ENCODE measurements around the gene TMEM115. TPM values are rescaled to one million over a fixed set of nuclear protein-coding genes. Genes with fewer than 3 reads are reported as not detected.

The TMEM115 gene
- polyA plus RNA-seq, 6 donors from 2014 or later: 24.5 to 34.1 (median 31.6) TPM

DNA sequence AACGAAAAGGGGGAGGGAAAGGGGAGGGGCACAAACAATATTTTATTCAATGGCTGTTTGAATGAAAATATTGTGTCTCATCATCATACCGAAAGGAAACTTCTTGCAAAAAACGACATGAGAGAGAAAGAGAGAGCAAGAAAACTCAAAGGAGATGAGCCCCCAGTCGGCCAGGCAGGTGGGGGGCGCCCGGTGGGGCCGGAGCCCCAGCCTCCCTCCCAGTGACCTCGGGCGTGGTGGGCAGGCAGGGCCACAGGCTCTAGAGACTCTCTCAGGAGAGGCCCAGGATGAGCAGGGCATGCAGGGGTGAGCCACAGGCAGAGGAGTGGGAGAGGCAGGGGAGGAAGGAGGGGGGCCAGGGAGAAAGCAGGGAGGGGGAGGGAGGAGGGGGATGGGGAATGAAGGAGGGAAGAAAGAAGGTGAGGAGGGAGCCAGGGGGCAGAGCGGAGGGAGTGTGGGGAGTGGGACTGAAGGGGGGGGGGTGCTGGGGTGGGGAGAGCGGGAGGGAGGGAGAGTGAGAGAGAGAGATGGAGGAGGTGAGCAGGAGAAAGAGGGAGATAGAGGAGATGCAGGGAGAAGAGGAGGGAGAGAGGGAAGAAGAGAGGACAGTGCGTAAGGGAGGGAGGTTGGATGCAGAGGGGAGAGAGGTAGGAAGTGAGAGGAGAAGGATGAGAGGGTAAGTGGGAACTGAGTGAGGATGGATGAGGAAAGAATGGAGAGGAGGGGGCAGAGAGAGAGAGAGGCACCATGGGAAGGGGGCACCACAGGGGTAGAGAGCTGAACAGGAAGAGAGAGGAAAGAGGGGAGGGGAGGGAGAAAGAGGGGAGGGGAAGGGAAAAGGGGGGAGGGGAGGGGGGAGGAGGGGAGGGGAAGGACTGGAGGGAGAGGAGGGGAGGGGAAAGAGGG, 14.1 kb upstream of the TMEM115 start:
- peak overlapping the region in 2 of 6 donors; percentile 46 to 53 for H3K27ac Mint-ChIP-seq
- no peaks in the 10 kb centered on the region for H3K9me3 Mint-ChIP-seq
- no peaks in the 10 kb centered on the region for H3K36me3 Mint-ChIP-seq
- peaks cover 4 to 35% (median 28%) of the 10 kb centered on the region in 3 donors for H3K27me3 Mint-ChIP-seq
- H3K4me3 Mint-ChIP-seq: peak overlapping the region in 1 of 8 donors; percentile 8
- H3K4me1 Mint-ChIP-seq: peaks cover 0 to 11% (median 11%) of the 10 kb centered on the region in 3 donors
- no peak for DNase-seq
- ATAC-seq (ENCODE audit: low read depth in 2 of 2): no peak

DNA sequence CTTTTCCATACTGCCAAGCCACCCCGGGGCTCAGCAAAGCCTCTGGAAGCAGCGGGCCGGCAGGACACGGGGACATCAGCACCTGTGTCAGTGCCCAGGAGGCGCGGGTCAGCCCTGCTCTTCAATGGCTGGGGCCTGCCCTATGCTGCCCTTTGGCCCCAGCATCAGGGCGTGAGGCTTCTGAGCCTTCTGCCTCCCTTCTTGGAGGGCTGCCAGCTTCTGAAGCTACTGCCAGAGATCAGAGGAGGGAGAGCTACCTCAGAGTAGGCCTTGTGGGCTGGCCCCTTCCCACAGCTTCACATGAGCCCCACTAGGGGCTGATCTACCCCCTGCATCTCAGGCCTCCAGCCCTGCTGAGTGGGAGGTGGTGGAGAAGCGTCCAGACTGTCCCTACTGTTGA, 13.0 kb upstream of the TMEM115 start:
- no peak overlapping the region for H3K27ac Mint-ChIP-seq
- no peaks in the 10 kb centered on the region for H3K36me3 Mint-ChIP-seq
- no peak overlapping the region for H3K4me3 Mint-ChIP-seq
- H3K9me3 Mint-ChIP-seq: no peaks in the 10 kb centered on the region
- peaks cover 1 to 11% (median 11%) of the 10 kb centered on the region in 3 donors for H3K4me1 Mint-ChIP-seq
- ATAC-seq (ENCODE audit: low read depth in 2 of 2) (no peak), DNase-seq (no peak)
- H3K27me3 Mint-ChIP-seq: peaks cover 4 to 30% (median 24%) of the 10 kb centered on the region in 3 donors

GRCh38 chr3:50371133-50371685, 11.9 kb upstream of the TMEM115 start:
- Mint-ChIP-seq H3K36me3 (no peaks in the 10 kb centered on the region), H3K9me3 (no peaks in the 10 kb centered on the region), H3K27me3 (peaks cover 4 to 30% (median 24%) of the 10 kb centered on the region in 3 donors), H3K4me1 (peaks cover 4 to 16% (median 11%) of the 10 kb centered on the region in 3 donors), H3K4me3 (no peak overlapping the region), H3K27ac (peak overlapping the region in 1 of 6 donors; percentile 32)
- ATAC-seq (ENCODE audit: low read depth in 2 of 2): no peak
- DNase-seq: no peak

- Mint-ChIP-seq H3K27ac (no peak overlapping the region), H3K36me3 (no peaks in the 10 kb centered on the region), H3K4me3 (peak overlapping the region in 1 of 8 donors; percentile 43), H3K4me1 (peaks cover 10 to 21% (median 16%) of the 10 kb centered on the region in 3 donors), H3K9me3 (no peaks in the 10 kb centered on the region), H3K27me3 (peaks cover 4 to 30% (median 24%) of the 10 kb centered on the region in 3 donors)
- no peak for DNase-seq
- no peak for ATAC-seq (ENCODE audit: low read depth in 2 of 2)
Observed at GRCh38 chr3:50370594-50370993, 11.3 kb upstream of the TMEM115 start.

GRCh38 chr3:50369012-50369670, 9.8 kb upstream of the TMEM115 start:
- no peak for ATAC-seq (ENCODE audit: low read depth in 2 of 2)
- H3K4me1 Mint-ChIP-seq: peaks cover 19 to 30% (median 26%) of the 10 kb centered on the region in 3 donors
- no peaks in the 10 kb centered on the region for H3K36me3 Mint-ChIP-seq
- peak overlapping the region in 1 of 6 donors; percentile 34 for H3K27ac Mint-ChIP-seq
- H3K9me3 Mint-ChIP-seq: no peaks in the 10 kb centered on the region
- peaks cover 4 to 30% (median 24%) of the 10 kb centered on the region in 3 donors for H3K27me3 Mint-ChIP-seq
- DNase-seq: no peak
- H3K4me3 Mint-ChIP-seq: peak overlapping the region in 3 of 8 donors; percentile 16 to 66 (median 66)

- no peaks in the 10 kb centered on the region for H3K36me3 Mint-ChIP-seq
- ATAC-seq (ENCODE audit: low read depth in 2 of 2) (no peak), DNase-seq (no peak)
Observed at GRCh38 chr3:50365842-50366220, 6.5 kb upstream of the TMEM115 start.

DNA sequence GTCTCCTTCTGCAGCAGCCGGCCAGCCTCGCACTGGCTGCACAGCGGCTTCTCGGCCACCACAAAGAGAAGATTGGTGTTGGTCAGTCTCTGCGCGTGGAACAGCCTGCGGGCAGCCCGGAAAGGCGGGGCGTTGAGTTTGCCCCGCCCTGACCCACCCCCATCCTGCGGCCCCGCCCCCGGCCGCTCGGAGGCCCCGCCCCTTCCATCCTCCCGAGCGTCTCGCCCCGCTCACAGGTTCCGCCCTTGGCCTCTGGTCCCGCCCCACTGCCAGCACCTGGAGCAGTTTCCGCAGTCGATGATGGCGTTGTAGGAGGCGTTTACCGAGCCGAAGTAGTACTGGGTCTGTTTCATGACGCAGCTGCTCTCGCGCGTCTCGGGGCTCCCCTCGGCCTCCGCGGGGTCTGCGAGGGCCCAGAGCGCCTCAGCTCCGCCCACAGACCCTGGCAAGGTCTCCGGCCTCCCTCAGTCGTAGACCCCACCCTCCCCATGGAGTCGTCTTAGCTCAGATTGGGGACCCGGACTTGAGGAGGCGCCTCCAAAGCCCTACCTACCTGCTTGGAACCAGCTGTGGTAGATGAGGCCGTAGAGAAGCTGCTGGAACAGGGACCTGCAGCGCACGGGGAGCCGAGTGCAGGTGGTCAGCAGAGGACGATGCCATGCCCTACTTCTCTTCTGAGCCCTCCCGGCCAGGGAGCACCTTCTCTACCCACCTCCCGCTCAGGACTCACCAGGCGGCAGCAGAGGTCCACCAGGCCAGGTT, 5.9 kb upstream of the TMEM115 start:
- Mint-ChIP-seq H3K4me1 (peaks cover 23 to 26% (median 23%) of the 10 kb centered on the region in 3 donors), H3K9me3 (no peaks in the 10 kb centered on the region), H3K27me3 (no peaks in the 10 kb centered on the region), H3K4me3 (peak overlapping the region; percentile 88 to 95 (median 92)), H3K36me3 (no peaks in the 10 kb centered on the region), H3K27ac (peak overlapping the region; percentile 91 to 96 (median 95))
- peak; percentile 97 for ATAC-seq (ENCODE audit: low read depth in 2 of 2)
- DNase-seq: peak; percentile 91

More at GRCh38 chr3:50365842-50366220, 6.5 kb upstream of the TMEM115 start:
- H3K27me3 Mint-ChIP-seq: peaks cover 0 to 3% (median 3%) of the 10 kb centered on the region in 3 donors
- no peaks in the 10 kb centered on the region for H3K9me3 Mint-ChIP-seq
- H3K4me1 Mint-ChIP-seq: peaks cover 22 to 26% (median 23%) of the 10 kb centered on the region in 3 donors
- peak overlapping the region; percentile 91 to 96 (median 95) for H3K27ac Mint-ChIP-seq
- H3K4me3 Mint-ChIP-seq: peak overlapping the region; percentile 88 to 95 (median 92)

GRCh38 chr3:50364573-50365079, 5.3 kb upstream of the TMEM115 start:
- Mint-ChIP-seq H3K27ac (peak overlapping the region in 1 of 6 donors; percentile 91), H3K36me3 (no peaks in the 10 kb centered on the region), H3K27me3 (no peaks in the 10 kb centered on the region), H3K4me3 (peak overlapping the region; percentile 86 to 95 (median 90)), H3K4me1 (peaks cover 24 to 30% (median 27%) of the 10 kb centered on the region in 3 donors), H3K9me3 (no peaks in the 10 kb centered on the region)
- peak; percentile 29 for DNase-seq
- peak; percentile 7 to 8 for ATAC-seq (ENCODE audit: low read depth in 2 of 2)

DNA sequence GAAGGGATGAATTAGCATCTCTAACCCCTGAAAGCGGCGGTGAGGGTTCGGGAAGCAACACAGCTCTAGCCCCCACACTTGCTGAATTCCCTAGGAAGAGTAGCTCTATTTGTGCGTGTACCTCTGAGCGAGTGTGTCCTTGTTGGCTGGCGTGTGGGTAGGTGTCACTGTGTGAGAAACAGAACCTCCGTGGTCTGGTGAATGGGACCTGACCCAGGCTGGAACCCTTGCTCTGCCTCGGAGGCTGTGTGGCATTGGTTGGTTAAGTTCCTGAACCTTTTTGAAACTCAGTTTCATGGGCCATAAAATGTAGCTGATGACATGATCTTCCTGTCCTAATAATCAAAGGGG, 414 bp upstream of the TMEM115 start:
- Mint-ChIP-seq H3K36me3 (no peaks in the 10 kb centered on the region), H3K9me3 (no peaks in the 10 kb centered on the region), H3K4me1 (peaks cover 29 to 54% (median 49%) of the 10 kb centered on the region in 3 donors), H3K27ac (peak overlapping the region; percentile 69 to 97 (median 96)), H3K4me3 (peak overlapping the region; percentile 95 to 98 (median 97)), H3K27me3 (no peaks in the 10 kb centered on the region)
- DNase-seq (no peak), ATAC-seq (ENCODE audit: low read depth in 2 of 2) (peak; percentile 3 to 4)

GRCh38 chr3:50358355-50358910, 888 bp downstream of the TMEM115 start:
- Mint-ChIP-seq H3K27ac (peak overlapping the region; percentile 38 to 96 (median 84)), H3K4me1 (peaks cover 30 to 48% (median 46%) of the 10 kb centered on the region in 3 donors)

DNA sequence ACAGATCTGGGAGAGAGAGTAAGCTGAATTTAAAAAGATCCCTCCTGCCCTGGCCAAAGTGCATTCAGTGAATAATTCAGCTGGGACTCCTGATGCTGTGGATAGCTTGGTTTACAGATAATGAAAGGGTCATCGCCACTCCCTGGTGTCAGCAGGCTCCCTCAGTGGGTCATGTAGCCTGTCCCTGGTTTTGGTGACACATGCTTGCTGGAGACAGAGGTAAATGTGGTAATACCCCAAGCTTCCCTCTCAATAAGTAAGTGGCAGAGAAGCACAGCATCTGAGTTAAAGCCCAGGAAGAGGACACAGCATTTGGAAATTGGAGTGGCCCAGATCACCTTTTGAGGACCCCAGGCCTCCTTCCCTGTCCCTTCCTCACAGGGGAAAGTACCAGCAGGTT, 1.8 kb downstream of the TMEM115 start:
- no peak for DNase-seq
- Mint-ChIP-seq H3K4me1 (peaks cover 27 to 49% (median 41%) of the 10 kb centered on the region in 3 donors), H3K36me3 (peaks cover 0 to 7% of the 10 kb centered on the region in 2 donors), H3K4me3 (peak overlapping the region; percentile 60 to 98 (median 94)), H3K27ac (peak overlapping the region in 2 of 6 donors; percentile 26 to 36), H3K9me3 (no peaks in the 10 kb centered on the region), H3K27me3 (no peaks in the 10 kb centered on the region)
- no peak for ATAC-seq (ENCODE audit: low read depth in 2 of 2)

More at GRCh38 chr3:50358355-50358910, 888 bp downstream of the TMEM115 start:
- Mint-ChIP-seq H3K36me3 (peaks cover 0 to 7% of the 10 kb centered on the region in 2 donors), H3K27me3 (no peaks in the 10 kb centered on the region), H3K9me3 (no peaks in the 10 kb centered on the region), H3K4me3 (peak overlapping the region; percentile 87 to 98 (median 97))
- DNase-seq (no peak), ATAC-seq (ENCODE audit: low read depth in 2 of 2) (no peak)

DNA sequence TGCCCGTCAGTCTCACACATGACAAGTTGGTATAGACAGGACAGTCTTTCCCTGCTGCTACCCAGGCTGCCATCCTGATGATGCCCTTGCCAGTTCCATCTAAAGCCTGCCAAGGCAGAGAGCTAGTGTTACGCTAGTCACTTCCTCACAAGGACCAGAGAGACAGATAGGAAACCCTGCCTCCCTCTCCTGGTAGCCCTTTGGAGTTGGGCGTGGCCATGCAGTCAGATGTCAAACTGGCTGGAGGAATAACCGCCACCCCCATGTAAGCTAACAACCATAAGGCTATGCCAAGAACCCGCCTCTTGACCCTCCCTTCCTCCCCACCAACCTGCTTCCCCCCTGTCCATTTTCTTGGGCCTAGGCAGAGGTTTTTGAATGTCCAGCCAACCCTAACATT, 2.8 kb downstream of the TMEM115 start:
- H3K4me3 Mint-ChIP-seq: peak overlapping the region in 4 of 8 donors; percentile 74 to 94 (median 81)
- H3K27me3 Mint-ChIP-seq: no peaks in the 10 kb centered on the region
- peaks cover 0 to 7% of the 10 kb centered on the region in 2 donors for H3K36me3 Mint-ChIP-seq
- DNase-seq (no peak), ATAC-seq (ENCODE audit: low read depth in 2 of 2) (no peak)
- H3K4me1 Mint-ChIP-seq: peaks cover 27 to 54% (median 47%) of the 10 kb centered on the region in 3 donors
- H3K27ac Mint-ChIP-seq: peak overlapping the region in 2 of 6 donors; percentile 26 to 67
- H3K9me3 Mint-ChIP-seq: no peaks in the 10 kb centered on the region
